RKO (cell line): ENCODE measurements around the gene ACTN4.

ENCODE experiments used
- DNase-seq: peaks from one replicate; pipeline ENCODE4 v3.0.0-alpha.2; 2016; ENCODE audit warnings: low spot score

Gene ACTN4

DNA sequence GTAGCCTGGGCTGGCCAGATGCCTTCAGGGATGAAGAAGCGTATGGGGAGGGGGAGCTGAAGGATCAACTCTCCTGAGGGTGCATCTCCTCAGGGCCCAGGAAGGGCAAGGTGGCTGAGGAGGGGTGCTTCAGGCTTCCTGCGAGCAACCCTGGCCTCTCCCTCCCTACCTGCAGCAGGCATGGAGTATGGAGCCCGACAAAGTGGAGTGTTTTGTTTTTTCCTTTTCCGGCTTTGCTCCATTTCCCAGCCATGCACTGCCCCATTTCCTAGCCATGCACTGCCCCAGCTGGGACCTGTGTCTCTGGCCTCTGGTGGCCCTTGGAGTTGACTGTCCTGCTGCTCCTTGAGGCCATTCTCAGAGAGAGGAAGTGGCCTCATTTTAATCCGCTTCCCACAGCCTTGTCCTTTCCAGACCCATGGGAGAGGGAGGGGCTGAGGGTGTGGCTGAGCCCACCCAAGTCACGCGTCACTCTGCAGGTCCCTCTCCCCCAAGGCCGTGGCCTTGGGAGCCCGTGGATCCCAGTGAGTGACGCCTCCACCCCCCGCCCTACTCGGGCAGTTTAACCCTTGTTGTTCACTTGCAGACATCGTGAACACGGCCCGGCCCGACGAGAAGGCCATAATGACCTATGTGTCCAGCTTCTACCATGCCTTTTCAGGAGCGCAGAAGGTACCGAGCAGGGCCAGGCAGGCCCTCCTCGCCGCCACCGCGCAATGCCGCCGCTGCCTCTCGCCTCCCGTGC lies 62.4 kb downstream of the ACTN4 start:
- no peak for DNase-seq

- DNase-seq, result no peak
Observed at GRCh38 chr19:38710416-38710702, 62.9 kb downstream of the ACTN4 start.

DNA sequence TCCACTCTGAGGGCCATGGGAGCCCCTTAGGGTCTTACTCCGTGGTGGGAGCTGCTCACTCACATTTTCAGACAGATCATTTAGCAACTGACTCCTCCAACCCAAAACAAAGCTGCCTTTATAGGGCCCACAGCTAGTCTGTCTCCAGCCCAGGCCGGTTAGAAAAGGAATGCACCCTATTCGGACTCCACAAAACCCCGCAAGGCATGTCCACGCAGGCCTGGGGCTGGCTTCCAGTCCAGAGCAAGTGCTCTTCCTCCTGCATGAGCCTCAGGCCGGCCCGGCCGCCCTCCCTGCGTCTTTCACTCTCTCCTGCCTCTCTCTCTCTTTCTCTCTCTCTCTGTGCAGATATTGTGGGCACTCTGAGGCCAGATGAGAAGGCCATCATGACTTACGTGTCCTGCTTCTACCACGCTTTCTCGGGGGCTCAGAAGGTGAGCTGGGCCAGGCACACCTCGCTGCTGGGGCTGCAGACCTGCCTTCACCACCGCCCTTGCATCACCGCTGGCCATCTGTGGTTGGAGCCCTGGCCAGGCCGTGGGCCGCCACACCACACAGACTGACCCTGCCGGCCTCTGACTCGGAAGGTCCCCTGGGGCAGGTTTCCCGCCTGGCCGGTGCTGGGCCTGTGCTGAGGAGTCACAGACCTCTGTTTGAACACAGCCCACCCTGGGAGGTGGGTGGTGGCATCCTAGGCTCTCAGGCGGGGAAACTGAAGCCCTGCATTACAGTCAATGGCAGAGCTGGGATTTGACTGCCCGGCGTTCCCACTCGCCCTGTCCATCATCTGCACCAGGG lies 63.7 kb downstream of the ACTN4 start:
- DNase-seq, result no peak

DNA sequence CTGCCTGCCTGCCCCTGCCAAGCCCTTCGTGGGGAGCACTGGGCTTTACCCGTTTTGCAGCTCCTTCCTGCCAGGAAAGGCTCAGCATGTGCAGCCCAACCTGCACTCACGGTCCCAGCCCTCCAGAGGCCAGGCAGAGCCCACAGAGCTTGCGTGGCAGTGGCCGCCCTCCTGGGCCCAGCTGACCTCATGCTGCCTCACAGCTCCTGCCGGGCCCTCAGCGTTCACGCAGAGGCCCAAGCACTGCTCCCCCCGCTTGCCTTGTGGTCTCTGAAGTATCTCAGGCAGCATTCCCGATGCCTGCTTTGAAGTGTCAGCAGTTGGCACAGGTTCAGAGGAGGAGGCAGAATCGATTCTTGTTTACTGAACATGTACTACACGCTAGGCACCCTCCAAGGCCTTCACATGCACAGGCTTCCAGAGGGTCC lies 64.3 kb downstream of the ACTN4 start:
- DNase-seq, result no peak

- DNase-seq, result no peak
Observed at GRCh38 chr19:38712161-38712748, 64.8 kb downstream of the ACTN4 start.

- DNase-seq, result no peak
Observed at GRCh38 chr19:38713227-38713649, 65.8 kb downstream of the ACTN4 start.

- DNase-seq, result no peak
Observed at GRCh38 chr19:38713865-38714264, 66.4 kb downstream of the ACTN4 start.

GRCh38 chr19:38714354-38714778 lies 66.9 kb downstream of the ACTN4 start:
- DNase-seq, result no peak

DNA sequence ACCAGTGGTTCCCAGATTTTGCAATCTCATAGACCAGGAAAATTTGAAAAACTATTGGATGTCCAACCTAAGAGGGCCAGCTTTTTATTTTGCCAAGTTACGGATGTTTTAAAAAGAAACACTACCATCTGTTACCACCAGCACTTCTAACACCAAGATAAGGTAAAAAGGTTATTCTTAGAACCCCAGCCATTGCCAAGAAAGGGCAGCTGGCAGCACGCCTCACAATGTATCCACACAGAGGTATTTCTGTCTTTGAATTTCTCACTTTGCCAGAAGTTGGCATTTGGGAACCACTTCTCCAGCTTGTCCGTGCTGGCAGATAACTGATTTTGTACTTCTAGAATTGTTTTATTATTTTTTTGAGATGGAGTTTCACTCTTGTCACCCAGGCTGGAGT lies 68.1 kb downstream of the ACTN4 start:
- DNase-seq, result no peak

DNA sequence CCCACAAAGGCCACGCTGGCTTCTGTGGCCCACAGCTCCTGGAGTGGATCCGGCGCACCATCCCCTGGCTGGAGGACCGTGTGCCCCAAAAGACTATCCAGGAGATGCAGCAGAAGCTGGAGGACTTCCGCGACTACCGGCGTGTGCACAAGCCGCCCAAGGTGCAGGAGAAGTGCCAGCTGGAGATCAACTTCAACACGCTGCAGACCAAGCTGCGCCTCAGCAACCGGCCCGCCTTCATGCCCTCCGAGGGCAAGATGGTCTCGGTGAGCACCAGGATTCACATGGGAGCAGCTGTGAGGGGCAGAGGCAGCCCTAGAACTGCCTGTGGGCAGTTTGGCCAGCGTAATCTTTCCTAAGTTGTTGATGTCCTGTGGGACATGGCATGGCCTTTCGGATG lies 69.6 kb downstream of the ACTN4 start:
- DNase-seq, result no peak

GRCh38 chr19:38717855-38718254 lies 70.4 kb downstream of the ACTN4 start:
- no peak for DNase-seq

DNA sequence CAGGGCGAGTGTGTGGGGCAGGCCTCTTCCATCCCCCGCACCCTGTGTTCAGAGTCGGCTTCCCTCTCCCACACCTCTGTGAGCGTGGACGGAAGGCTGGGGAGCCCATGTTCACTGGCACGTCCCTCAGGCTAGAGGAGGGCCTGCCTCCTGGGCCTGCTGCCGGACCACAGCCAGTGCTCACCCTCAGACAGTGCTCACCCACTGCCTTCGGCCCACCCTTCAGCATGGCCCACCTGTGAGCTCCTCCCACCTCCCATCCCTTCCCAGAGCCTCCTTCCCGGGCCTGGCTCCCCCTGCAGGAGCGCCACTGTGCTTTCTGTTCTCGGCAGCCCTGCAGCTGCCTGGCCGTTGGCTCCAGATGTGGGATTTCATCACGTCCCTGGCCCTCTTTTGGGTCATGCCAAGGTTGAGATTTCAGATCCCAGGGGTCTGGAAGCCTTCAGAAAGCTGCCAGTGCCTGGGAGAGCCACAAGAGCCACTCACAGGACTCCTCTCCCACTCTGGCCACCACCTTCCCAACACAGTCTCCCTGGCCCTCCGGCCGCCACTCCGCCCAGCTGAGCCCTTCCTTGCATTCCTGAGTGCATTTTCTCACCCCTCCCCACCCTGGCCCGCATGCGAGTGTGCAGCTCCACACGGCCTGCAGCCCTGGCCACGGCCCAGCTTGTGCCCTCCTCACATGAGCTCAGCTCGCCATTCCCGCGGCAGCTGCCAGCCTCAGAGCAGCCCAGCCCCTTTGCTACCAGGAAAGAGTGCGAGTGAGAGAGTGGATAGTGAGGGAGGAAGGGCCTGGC lies 71.5 kb downstream of the ACTN4 start:
- no peak for DNase-seq

DNA sequence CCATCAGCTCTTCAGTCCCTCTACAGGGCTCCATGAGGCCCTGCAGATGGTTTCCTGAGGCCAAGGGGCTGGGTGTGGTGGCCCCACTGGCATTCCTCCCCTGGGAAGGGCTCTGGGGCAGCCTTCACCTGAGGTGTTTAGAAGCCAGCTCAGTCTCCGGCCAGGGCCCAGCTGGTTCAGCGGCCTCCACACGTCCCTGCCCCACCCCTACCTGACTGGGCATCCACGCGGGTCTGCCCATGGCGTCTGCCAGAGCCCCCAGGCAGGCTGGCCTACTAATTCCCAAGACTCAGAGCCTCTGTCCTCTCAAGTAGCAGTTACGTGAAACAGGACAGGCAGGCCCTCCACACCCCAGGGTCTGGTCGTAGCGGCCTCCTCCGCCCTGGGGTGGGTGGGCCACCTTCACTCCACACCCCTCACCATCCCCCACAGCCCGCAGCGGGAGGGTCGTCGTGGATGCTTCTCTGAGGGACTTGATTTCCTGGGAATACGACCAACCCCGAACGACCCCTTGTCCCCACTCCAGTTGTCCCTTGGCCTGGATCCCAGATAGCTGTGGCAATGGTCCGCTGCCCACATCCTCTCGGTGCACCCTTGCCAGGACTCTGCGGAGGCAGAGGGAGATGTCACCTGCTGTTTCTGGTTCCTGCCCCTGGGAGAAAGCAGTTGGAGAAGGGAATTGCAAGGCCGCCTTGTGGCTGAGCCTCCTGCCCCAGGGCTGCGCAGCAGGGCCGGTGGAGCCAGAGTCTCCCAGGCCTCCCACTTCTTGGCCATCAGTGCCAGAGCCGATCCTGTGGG lies 72.5 kb downstream of the ACTN4 start:
- DNase-seq, result no peak

- DNase-seq, result no peak
Observed at GRCh38 chr19:38720559-38721236, 73.2 kb downstream of the ACTN4 start.

DNA sequence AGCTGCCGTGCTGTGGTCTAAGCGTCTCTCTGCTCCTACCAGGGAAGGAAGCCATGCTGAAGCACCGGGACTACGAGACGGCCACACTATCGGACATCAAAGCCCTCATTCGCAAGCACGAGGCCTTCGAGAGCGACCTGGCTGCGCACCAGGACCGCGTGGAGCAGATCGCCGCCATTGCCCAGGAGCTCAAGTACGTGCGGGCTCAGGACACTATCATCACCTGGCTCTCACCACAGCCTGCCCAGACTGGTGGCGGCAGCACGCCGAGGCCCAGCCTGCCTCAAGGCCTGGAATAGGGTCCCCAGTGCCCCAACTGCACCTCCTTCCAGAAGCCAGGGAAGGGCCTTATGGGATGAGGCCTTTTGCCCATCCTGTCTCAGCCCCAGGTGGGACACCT lies 74.0 kb downstream of the ACTN4 start:
- no peak for DNase-seq

- DNase-seq, result no peak
Observed at GRCh38 chr19:38721979-38722773, 74.7 kb downstream of the ACTN4 start.

DNA sequence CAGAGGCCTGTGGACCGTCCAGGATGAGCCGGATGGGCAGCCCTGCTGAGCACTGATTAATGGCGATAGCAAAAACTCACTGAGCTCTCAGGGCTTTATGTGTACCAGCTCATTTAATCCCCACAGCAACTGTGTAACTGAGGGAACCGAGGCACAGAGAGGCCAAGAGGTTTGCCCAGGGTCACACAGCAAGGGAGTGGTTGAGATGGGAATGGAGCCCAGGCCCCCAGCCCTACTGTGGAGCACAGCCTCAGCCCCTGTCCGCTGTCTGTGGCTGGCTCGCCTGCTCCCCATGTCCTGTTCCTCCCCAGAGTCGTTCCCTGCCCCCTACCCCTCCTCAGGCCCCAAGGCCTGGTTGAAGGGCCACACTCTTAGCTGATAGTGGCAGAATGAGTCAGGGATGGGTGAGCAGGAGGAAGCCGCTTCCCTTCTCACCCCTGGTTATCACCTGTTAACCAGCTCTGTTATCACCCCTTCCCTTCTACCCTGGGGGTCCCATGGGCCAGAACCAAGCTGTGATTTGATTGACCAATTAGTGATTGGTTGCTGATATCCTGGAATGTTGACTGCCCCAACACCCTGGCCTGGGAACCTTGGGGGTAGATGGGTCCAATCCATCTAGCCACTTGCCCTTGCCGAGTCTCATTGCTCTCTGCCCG lies 75.6 kb downstream of the ACTN4 start:
- no peak for DNase-seq

DNA sequence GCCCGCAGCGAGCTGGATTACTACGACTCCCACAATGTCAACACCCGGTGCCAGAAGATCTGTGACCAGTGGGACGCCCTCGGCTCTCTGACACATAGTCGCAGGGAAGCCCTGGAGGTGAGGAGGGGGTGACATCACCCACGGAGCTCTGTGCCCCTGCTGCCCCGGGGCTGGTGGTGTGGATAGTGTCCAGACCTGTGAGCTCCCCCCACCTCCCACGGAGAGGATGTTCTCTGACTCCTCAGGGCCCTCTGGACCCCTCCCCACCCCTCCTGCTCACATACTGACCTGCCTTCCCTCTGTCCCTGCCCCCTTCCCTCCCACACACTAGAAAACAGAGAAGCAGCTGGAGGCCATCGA lies 76.1 kb downstream of the ACTN4 start:
- DNase-seq, result no peak

DNA sequence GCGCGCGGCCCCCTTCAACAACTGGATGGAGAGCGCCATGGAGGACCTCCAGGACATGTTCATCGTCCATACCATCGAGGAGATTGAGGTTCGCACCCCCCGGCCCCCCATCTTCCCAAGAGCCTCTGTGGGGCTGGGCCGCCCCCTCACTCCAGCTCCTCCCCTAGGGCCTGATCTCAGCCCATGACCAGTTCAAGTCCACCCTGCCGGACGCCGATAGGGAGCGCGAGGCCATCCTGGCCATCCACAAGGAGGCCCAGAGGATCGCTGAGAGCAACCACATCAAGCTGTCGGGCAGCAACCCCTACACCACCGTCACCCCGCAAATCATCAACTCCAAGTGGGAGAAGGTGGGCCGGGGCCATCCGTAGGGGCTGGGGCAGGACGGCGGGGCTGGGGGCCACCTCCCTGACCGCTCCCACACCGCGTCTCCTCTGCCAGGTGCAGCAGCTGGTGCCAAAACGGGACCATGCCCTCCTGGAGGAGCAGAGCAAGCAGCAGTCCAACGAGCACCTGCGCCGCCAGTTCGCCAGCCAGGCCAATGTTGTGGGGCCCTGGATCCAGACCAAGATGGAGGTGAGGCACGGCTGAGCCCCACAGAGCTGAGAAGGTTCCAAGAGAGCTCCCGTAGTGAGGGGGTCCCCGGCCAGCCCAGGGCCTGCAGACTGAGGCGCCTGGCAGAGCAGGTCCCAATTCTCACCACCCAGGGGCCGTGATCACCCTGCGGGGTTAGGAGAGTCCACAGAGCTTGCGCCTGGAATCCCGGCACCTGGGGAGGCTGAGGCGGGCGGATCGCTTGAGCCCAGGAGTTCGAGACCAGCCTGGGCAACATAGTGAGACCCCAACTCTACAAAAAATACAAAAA lies 76.8 kb downstream of the ACTN4 start:
- no peak for DNase-seq
